Upper lobe of left lung (tissue), 4 donors: ENCODE data around the gene SLC26A8.

Experiments used
- EP300 ChIP-seq, 4 donors: sonication (generic); formaldehyde crosslinking; IDR thresholded peaks; one replicate each; pipeline ENCODE4 v1.5.1; 2017; ENCODE audit warnings: antibody characterized with exemption in 4 of 4, control low read depth in 2 of 4
- POLR2A ChIP-seq, 4 donors: fragments of 450-650 bp; IDR thresholded peaks; one replicate each; pipeline ENCODE4 v1.5.1; 2016 to 2017; ENCODE audit warnings: antibody characterized with exemption in 4 of 4, mild to moderate bottlenecking in 2 of 4
- POLR2AphosphoS5 ChIP-seq, 2 donors: sonication (generic); formaldehyde crosslinking; IDR thresholded peaks; one replicate each; pipeline ENCODE4 v1.5.1; 2017; ENCODE audit warnings: antibody characterized with exemption in 2 of 2
- TF ChIP-seq, protein P1 (sequence below), 6 experiments: fragments of 450-650 bp in 4 of 6; fragments of 200-600 bp in 2 of 6; sonication (generic) in 2 of 6; IDR thresholded peaks; one replicate each; pipeline ENCODE4 v1.5.1; 2016 to 2019; ENCODE audit warnings: antibody characterized with exemption in 6 of 6

DNA sequence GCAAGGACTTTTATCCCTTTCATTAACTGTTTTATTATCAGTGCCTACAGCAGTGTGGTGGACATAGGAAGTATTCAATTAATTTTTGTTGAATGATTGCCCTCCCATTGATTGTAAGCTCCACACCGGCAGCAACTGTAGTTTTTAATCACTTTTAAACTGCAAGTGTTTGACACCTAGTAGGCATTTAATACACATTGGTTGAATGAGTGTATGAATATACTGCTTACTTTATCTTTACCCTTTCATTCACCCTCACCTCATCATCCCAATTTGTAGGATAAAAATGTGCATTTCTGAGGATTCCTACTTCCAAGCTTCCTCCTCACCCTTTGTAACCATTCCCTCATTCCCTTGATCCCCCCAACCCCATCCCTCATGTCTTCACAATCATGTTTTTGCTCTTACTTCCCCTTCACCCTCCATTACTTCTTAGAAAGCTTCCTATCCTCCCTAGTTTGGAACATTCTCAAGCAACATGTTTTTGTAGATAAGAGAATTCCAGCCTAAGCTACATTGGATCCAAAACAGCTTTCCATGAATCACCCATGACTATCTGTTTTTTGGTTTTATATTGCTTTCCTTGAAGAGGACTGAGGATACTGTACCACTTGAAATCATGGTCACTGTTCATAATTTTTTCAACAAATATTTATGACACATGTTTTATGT lies 955 bp upstream of the SLC26A8 start:
- TF ChIP-seq POLR2AphosphoS5 (IDR thresholded peaks at IDR 0.05) (no peak), EP300 (IDR thresholded peaks at IDR 0.05) (no peak), POLR2A (IDR thresholded peaks at IDR 0.05) (no peak)
- TF ChIP-seq, protein P1, sequence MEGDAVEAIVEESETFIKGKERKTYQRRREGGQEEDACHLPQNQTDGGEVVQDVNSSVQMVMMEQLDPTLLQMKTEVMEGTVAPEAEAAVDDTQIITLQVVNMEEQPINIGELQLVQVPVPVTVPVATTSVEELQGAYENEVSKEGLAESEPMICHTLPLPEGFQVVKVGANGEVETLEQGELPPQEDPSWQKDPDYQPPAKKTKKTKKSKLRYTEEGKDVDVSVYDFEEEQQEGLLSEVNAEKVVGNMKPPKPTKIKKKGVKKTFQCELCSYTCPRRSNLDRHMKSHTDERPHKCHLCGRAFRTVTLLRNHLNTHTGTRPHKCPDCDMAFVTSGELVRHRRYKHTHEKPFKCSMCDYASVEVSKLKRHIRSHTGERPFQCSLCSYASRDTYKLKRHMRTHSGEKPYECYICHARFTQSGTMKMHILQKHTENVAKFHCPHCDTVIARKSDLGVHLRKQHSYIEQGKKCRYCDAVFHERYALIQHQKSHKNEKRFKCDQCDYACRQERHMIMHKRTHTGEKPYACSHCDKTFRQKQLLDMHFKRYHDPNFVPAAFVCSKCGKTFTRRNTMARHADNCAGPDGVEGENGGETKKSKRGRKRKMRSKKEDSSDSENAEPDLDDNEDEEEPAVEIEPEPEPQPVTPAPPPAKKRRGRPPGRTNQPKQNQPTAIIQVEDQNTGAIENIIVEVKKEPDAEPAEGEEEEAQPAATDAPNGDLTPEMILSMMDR (IDR thresholded peaks at IDR 0.05), result no peak
